BE2C (cell line): ENCODE data around the gene TMEM181.

Experiments used
- DNase-seq: peaks from one replicate; pipeline ENCODE4 v3.0.0-alpha.2; 2020
- H3K27me3 ChIP-seq: fragments of 250-450 bp; sonication (Bioruptor Pico); 2 replicates; pipeline ENCODE4 v1.5.1; 2020; ENCODE audit warnings: mild to moderate bottlenecking
- H3K36me3 ChIP-seq: fragments of 250-450 bp; sonication (Bioruptor Pico); 2 replicates; pipeline ENCODE4 v1.5.1; 2020; ENCODE audit warnings: mild to moderate bottlenecking
- H3K4me1 ChIP-seq: fragments of 250-450 bp; sonication (Bioruptor Pico); 2 replicates; pipeline ENCODE4 v1.5.1; 2020
- H3K4me3 ChIP-seq: 2 replicates; pipeline ENCODE4 v1.5.1; 2011; ENCODE audit warnings: low read depth, low read length
- H3K9me3 ChIP-seq: fragments of 250-450 bp; sonication (Bioruptor Pico); 2 replicates; pipeline ENCODE4 v1.5.1; 2020
- CTCF ChIP-seq: IDR thresholded peaks from 2 replicates; pipeline ENCODE4 v1.5.1; 2012; ENCODE audit warnings: mild to moderate bottlenecking, low read depth, low read length

Gene TMEM181

GRCh38 chr6:158539881-158540280 lies 20.0 kb upstream of the TMEM181 start:
- Histone ChIP-seq H3K9me3 (no peaks in the 10 kb centered on the region), H3K27me3 (no peaks in the 10 kb centered on the region), H3K36me3 (peaks cover 5% of the 10 kb centered on the region; the same call in 1 of the 2 replicates), H3K4me1 (peaks cover 4% of the 10 kb centered on the region; the same call in 1 of the 2 replicates), H3K4me3 (no peak overlapping the region)
- no peak for TF ChIP-seq CTCF
- DNase-seq, result no peak

- TF ChIP-seq CTCF, result no peak
- H3K4me1 ChIP-seq, result no peaks in the 10 kb centered on the region
- no peak for DNase-seq
- H3K27me3 ChIP-seq, result no peaks in the 10 kb centered on the region
- no peaks in the 10 kb centered on the region for H3K9me3 ChIP-seq
- peaks cover 3% of the 10 kb centered on the region; the same call in 1 of the 2 replicates for H3K36me3 ChIP-seq
- no peak overlapping the region for H3K4me3 ChIP-seq
Measured at GRCh38 chr6:158543606-158544185, 16.2 kb upstream of the TMEM181 start.

GRCh38 chr6:158544428-158544827 lies 15.5 kb upstream of the TMEM181 start:
- TF ChIP-seq CTCF, result no peak
- Histone ChIP-seq H3K27me3 (no peaks in the 10 kb centered on the region), H3K4me1 (no peaks in the 10 kb centered on the region), H3K9me3 (no peaks in the 10 kb centered on the region), H3K36me3 (peaks cover under 1% of the 10 kb centered on the region; the same call in 1 of the 2 replicates), H3K4me3 (no peak overlapping the region)
- no peak for DNase-seq

- Histone ChIP-seq H3K36me3 (no peaks in the 10 kb centered on the region), H3K4me3 (no peak overlapping the region), H3K9me3 (no peaks in the 10 kb centered on the region), H3K4me1 (no peaks in the 10 kb centered on the region), H3K27me3 (no peaks in the 10 kb centered on the region)
- TF ChIP-seq CTCF, result no peak
- DNase-seq, result no peak
Measured at GRCh38 chr6:158545043-158545966, 14.6 kb upstream of the TMEM181 start.

- Histone ChIP-seq H3K4me1 (no peaks in the 10 kb centered on the region), H3K9me3 (no peaks in the 10 kb centered on the region), H3K27me3 (no peaks in the 10 kb centered on the region), H3K36me3 (no peaks in the 10 kb centered on the region), H3K4me3 (no peak overlapping the region)
- TF ChIP-seq CTCF, result no peak
- DNase-seq, result no peak
Measured at GRCh38 chr6:158548418-158549161, 11.3 kb upstream of the TMEM181 start.
